ENCODE results near the gene KANSL1. TPM values are rescaled to one million over a fixed set of nuclear protein-coding genes. Genes with fewer than 3 reads are reported as not detected.
"Not testable (repeated sequence)": the region's sequence is repeated elsewhere in the genome, so short reads cannot be mapped to it uniquely, and the experiment has no call there.

The KANSL1 gene
- total RNA-seq, 4 donors from 2014 or later = 57.7 to 91.2 (median 75.1) TPM

GRCh38 chr17:46182961-46183360 lies 10.3 kb downstream of the KANSL1 start:
- no peaks in the 10 kb centered on the region for H3K9me3 ChIP-seq
- no peak for TF ChIP-seq EP300 (IDR thresholded peaks at IDR 0.05)
- TF ChIP-seq POLR2A (IDR thresholded peaks at IDR 0.05) = no peak
- TF ChIP-seq CTCF (IDR thresholded peaks at IDR 0.05) = no peak
- TF ChIP-seq POLR2AphosphoS5 (IDR thresholded peaks at IDR 0.05) = no peak
- no peaks in the 10 kb centered on the region for H3K27me3 ChIP-seq
- no peak overlapping the region for H3K27ac ChIP-seq
- H3K4me3 ChIP-seq = no peak overlapping the region
- ATAC-seq = no peak
- 89 to 90% methylated on average over 2 to 3 of the region's 3 CpGs for WGBS, 2 donors (ENCODE audit: low coverage in 1 of 2)
- H3K4me1 ChIP-seq = peaks cover 2 to 100% (median 57%) of the 10 kb centered on the region in 3 donors
- no peaks in the 10 kb centered on the region for H3K36me3 ChIP-seq

GRCh38 chr17:46181940-46182339 lies 11.3 kb downstream of the KANSL1 start:
- H3K36me3 ChIP-seq = no peaks in the 10 kb centered on the region
- H3K9me3 ChIP-seq = no peaks in the 10 kb centered on the region
- no peak for ATAC-seq
- 52 to 55% methylated on average over 5 of the region's 5 CpGs for WGBS, 2 donors (ENCODE audit: low coverage in 1 of 2)
- peaks cover 2 to 100% (median 47%) of the 10 kb centered on the region in 3 donors for H3K4me1 ChIP-seq
- H3K27ac ChIP-seq = no peak overlapping the region
- TF ChIP-seq POLR2AphosphoS5 (IDR thresholded peaks at IDR 0.05) (no peak), EP300 (IDR thresholded peaks at IDR 0.05) (no peak)
- no peak overlapping the region for H3K4me3 ChIP-seq
- H3K27me3 ChIP-seq = no peaks in the 10 kb centered on the region

GRCh38 chr17:46181316-46181715 lies 11.9 kb downstream of the KANSL1 start:
- H3K27ac ChIP-seq, H3K4me3 ChIP-seq, ATAC-seq, H3K36me3 ChIP-seq, H3K27me3 ChIP-seq, H3K9me3 ChIP-seq: not testable (repeated sequence)
- peaks cover 2 to 100% (median 41%) of the 10 kb centered on the region in 3 donors for H3K4me1 ChIP-seq
- WGBS, 2 donors (ENCODE audit: low coverage in 1 of 2) = 80 to 95% methylated on average over 3 to 14 of the region's 14 CpGs

- H3K4me1 ChIP-seq = peaks cover 4 to 100% (median 40%) of the 10 kb centered on the region in 3 donors
- ATAC-seq = no peak
- no peak for TF ChIP-seq CTCF (IDR thresholded peaks at IDR 0.05)
- TF ChIP-seq EP300 (IDR thresholded peaks at IDR 0.05) = no peak
- no peak for TF ChIP-seq POLR2AphosphoS5 (IDR thresholded peaks at IDR 0.05)
- no peak for TF ChIP-seq POLR2A (IDR thresholded peaks at IDR 0.05)
These were observed 12.3 kb downstream of the KANSL1 start for GRCh38 chr17:46180892-46181274.

GRCh38 chr17:46180185-46180891 lies 12.9 kb downstream of the KANSL1 start:
- 83 to 95% methylated on average over 8 to 14 of the region's 16 CpGs for WGBS, 2 donors (ENCODE audit: low coverage in 1 of 2)
- not testable (repeated sequence) for H3K36me3 ChIP-seq, H3K27me3 ChIP-seq, ATAC-seq, H3K9me3 ChIP-seq, H3K27ac ChIP-seq, H3K4me3 ChIP-seq
- H3K4me1 ChIP-seq = peaks cover 5 to 100% (median 42%) of the 10 kb centered on the region in 3 donors

More at GRCh38 chr17:46180892-46181274, 12.3 kb downstream of the KANSL1 start:
- Histone ChIP-seq H3K27me3 (no peaks in the 10 kb centered on the region), H3K4me3 (no peak overlapping the region), H3K27ac (no peak overlapping the region), H3K36me3 (no peaks in the 10 kb centered on the region), H3K9me3 (no peaks in the 10 kb centered on the region)
- 67 to 69% methylated on average over 2 of the region's 2 CpGs for WGBS, 2 donors (ENCODE audit: low coverage in 1 of 2)

- H3K9me3 ChIP-seq = no peaks in the 10 kb centered on the region
- TF ChIP-seq EP300 (IDR thresholded peaks at IDR 0.05) (no peak), CTCF (IDR thresholded peaks at IDR 0.05) (no peak), POLR2AphosphoS5 (IDR thresholded peaks at IDR 0.05) (no peak), POLR2A (IDR thresholded peaks at IDR 0.05) (no peak)
- no peaks in the 10 kb centered on the region for H3K27me3 ChIP-seq
- H3K4me3 ChIP-seq = no peak overlapping the region
- no peaks in the 10 kb centered on the region for H3K36me3 ChIP-seq
- WGBS, 2 donors (ENCODE audit: low coverage in 1 of 2) = 78 to 87% methylated on average over 6 to 9 of the region's 11 CpGs
- no peak for ATAC-seq
- peaks cover 5 to 100% (median 37%) of the 10 kb centered on the region in 3 donors for H3K4me1 ChIP-seq
- H3K27ac ChIP-seq = no peak overlapping the region
These were observed 13.7 kb downstream of the KANSL1 start for GRCh38 chr17:46179375-46179999.

Data from gastroesophageal sphincter (tissue), 4 donors.